Panc1 (cell line): ENCODE data around the gene TSPAN33.

Source experiments
- POLR2AphosphoS5 ChIP-seq: IDR thresholded peaks from 2 replicates; pipeline ENCODE4 v1.6.1; 2012; ENCODE audit warnings: mild to moderate bottlenecking, low read depth, low read length, moderate library complexity
- SIN3A ChIP-seq: IDR thresholded peaks from 2 replicates; pipeline ENCODE4 v1.6.1; 2012; ENCODE audit warnings: low read depth, mild to moderate bottlenecking, low read length, moderate library complexity, borderline replicate concordance; ENCODE audit not compliant: insufficient read depth
- TF ChIP-seq, protein P1 (sequence below): fragments of 450-650 bp; IDR thresholded peaks from 2 replicates; pipeline ENCODE4 v1.5.1; 2017; ENCODE audit warnings: mild to moderate bottlenecking

DNA sequence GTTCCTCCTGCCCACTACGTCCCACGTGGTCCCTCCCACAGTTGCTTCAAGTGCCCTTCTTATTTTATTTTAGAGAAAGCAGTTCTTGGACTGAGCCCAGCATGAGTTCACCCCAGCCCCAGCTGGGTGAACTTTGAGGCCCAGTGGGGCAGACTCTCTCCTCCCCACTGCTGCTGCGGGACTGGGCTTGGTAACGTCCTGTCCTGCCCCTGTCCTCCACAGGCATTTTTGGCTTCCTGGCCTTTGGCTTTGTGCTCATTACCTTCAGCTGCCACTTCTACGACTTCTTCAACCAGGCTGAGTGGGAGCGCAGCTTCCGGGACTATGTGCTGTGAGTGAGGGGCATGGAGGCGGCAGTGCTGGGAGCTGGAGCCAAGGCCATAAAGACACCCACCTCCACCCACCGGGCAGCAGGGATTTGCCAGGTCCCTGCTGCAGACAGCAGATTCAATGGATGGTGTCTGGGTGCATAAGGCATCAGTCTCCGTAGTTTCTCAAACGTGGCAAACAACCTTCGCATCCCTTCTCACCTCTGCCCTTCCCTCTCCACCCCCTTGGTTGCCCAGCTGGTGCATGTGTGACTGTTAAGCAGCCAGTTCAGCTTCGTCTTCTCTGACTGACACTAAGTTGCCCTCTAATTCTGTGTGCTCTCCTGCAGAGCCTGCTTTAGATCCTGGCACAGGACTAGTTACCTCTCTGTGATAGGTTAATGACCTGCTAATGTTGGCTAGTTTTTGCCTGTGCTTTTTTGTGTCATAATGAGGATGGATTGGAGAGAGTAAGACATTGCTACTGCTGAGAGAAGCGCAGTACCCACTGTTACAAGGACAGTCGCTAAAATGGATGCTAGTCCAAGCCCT is 64.8 kb downstream of the TSPAN33 start:
- TF ChIP-seq, protein P1, sequence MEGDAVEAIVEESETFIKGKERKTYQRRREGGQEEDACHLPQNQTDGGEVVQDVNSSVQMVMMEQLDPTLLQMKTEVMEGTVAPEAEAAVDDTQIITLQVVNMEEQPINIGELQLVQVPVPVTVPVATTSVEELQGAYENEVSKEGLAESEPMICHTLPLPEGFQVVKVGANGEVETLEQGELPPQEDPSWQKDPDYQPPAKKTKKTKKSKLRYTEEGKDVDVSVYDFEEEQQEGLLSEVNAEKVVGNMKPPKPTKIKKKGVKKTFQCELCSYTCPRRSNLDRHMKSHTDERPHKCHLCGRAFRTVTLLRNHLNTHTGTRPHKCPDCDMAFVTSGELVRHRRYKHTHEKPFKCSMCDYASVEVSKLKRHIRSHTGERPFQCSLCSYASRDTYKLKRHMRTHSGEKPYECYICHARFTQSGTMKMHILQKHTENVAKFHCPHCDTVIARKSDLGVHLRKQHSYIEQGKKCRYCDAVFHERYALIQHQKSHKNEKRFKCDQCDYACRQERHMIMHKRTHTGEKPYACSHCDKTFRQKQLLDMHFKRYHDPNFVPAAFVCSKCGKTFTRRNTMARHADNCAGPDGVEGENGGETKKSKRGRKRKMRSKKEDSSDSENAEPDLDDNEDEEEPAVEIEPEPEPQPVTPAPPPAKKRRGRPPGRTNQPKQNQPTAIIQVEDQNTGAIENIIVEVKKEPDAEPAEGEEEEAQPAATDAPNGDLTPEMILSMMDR = no peak
- TF ChIP-seq POLR2AphosphoS5 (no peak), SIN3A (no peak)
